Cardiac muscle cell (in vitro differentiated cells and primary cell): ENCODE data around the gene FTH1. TPM values are rescaled to one million over a fixed set of nuclear protein-coding genes. Genes with fewer than 3 reads are reported as not detected.

Source experiments
- DNase-seq, 2 donors: peaks; one replicate each; pipeline versions ENCODE4 v3.0.0 to v3.0.0-alpha.2; 2010 to 2017; ENCODE audit warnings: low read depth in 1 of 2, low spot score in 1 of 2
- H3K27ac ChIP-seq: fragments of 200-600 bp; sonication (generic); 2 replicates; pipeline ENCODE4 v1.5.1; 2016
- H3K27me3 ChIP-seq: fragments of 200-600 bp; sonication (generic); 2 replicates; pipeline ENCODE4 v1.6.0; 2016; ENCODE audit warnings: control low read depth
- H3K36me3 ChIP-seq: fragments of 200-600 bp; sonication (generic); 2 replicates; pipeline ENCODE4 v1.5.1; 2016; ENCODE audit warnings: control low read depth
- H3K4me1 ChIP-seq: fragments of 200-600 bp; sonication (generic); 2 replicates; pipeline ENCODE4 v1.8.1; 2017; ENCODE audit warnings: low read depth, mild to moderate bottlenecking, mixed run types
- H3K4me3 ChIP-seq: fragments of 200-600 bp; sonication (generic); 2 replicates; pipeline ENCODE4 v1.5.1; 2016; ENCODE audit warnings: mild to moderate bottlenecking
- H3K9me3 ChIP-seq: fragments of 200-600 bp; sonication (generic); 2 replicates; pipeline ENCODE4 v1.5.1; 2017; ENCODE audit warnings: low read depth, mild to moderate bottlenecking, control low read depth
- polyA plus RNA-seq: library from polyadenylated mRNA; unstranded; fragments of >200 nt; fragmentation: Nextera tagmentation; extraction: Ambion mirVana; gene quantifications from 2 replicates; pipeline ENCODE4 v1.2.1, GENCODE V29; 2016
- total RNA-seq: library from RNA; depleted of rRNA; stranded (reverse); fragments of >200 nt; gene quantifications from 2 replicates; pipeline ENCODE4 v1.2.3, GENCODE V29; 2016
- TF ChIP-seq, protein P1 (sequence below): IDR thresholded peaks from 2 replicates; pipeline ENCODE4 v1.5.1; 2012; ENCODE audit warnings: low read depth, mild to moderate bottlenecking, low read length

Gene FTH1
- total RNA-seq (679 and 858 TPM in 2 replicates), polyA plus RNA-seq (2,885 and 3,180 TPM in 2 replicates)

DNA sequence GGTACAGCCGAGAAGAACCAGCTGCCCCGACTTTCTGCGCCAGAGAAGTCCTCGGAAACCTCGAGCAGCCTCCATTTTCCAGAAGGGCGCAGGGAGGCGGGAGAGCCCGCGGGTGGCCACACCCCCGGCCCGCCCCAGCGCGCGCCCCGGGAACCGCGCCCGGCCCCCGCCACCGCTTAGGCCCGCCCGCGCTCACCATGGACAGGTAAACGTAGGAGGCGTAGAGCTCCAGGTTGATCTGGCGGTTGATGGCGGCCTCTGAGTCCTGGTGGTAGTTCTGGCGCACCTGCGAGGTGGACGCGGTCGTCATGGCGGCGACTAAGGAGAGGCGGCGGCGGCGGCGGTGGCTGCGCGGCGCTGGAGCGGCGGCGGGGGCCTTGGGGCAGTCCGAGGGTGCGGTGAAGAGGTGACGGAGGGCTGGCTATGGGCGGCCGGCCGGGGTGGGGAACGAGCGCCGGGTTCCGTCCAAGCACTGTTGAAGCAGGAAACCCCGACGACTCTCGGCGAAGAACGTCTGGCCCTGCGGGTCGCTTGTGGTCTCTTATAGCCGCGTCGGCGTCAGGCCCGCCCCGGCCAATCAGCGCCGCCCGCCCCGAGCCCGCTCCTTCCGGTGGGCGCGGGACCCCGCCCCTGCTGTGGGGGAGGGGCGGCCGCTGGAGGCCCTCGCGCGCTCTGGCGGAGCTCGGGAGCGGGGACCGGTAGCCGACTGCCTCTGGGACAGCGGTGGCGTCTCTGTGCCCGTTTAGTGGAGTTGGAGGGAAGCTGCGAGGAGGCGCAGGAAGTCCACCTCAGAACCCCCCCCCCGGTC lies at the start of gene FTH1:
Gene FTH1, minus strand, starts transcription at position 519 of the 808 bp plus-strand sequence. Its CDS starts 209 bp downstream, at position 310.
- Histone ChIP-seq H3K4me1 (peaks cover 18% of the 10 kb centered on the region), H3K27ac (peak within 1 kb of the TSS; percentile 91), H3K4me3 (peak within 1 kb of the TSS; percentile 92), H3K36me3 (peaks cover 22% of the 10 kb centered on the region), H3K27me3 (no peaks in the 10 kb centered on the region), H3K9me3 (no peaks in the 10 kb centered on the region)
- DNase-seq, result peak; percentile 95 to 96
- TF ChIP-seq, protein P1, sequence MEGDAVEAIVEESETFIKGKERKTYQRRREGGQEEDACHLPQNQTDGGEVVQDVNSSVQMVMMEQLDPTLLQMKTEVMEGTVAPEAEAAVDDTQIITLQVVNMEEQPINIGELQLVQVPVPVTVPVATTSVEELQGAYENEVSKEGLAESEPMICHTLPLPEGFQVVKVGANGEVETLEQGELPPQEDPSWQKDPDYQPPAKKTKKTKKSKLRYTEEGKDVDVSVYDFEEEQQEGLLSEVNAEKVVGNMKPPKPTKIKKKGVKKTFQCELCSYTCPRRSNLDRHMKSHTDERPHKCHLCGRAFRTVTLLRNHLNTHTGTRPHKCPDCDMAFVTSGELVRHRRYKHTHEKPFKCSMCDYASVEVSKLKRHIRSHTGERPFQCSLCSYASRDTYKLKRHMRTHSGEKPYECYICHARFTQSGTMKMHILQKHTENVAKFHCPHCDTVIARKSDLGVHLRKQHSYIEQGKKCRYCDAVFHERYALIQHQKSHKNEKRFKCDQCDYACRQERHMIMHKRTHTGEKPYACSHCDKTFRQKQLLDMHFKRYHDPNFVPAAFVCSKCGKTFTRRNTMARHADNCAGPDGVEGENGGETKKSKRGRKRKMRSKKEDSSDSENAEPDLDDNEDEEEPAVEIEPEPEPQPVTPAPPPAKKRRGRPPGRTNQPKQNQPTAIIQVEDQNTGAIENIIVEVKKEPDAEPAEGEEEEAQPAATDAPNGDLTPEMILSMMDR, result no peak

DNA sequence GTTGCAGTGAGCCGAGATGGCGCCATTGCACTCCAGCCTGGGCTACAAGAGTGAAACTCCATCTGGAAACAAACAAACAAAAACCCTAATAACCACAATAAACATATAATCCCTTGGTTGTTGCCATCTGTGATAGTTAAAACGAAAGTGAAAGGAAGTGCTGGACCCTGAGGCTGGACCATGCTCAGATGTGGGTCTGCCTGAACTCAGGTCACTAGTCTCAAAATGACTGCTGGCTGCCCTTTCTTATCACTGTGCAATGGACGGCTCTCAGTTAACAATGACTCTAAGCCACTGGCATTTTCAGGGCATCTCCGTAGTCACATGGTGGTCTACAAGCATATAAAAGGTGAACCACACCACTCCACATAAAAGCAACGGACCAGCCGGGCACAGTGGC lies 48.2 kb upstream of the FTH1 start:
- Histone ChIP-seq H3K27ac (no peak overlapping the region), H3K36me3 (no peaks in the 10 kb centered on the region), H3K9me3 (no peaks in the 10 kb centered on the region), H3K27me3 (no peaks in the 10 kb centered on the region), H3K4me3 (no peak overlapping the region), H3K4me1 (no peaks in the 10 kb centered on the region)
- no peak for DNase-seq
- TF ChIP-seq, protein P1, result no peak

DNA sequence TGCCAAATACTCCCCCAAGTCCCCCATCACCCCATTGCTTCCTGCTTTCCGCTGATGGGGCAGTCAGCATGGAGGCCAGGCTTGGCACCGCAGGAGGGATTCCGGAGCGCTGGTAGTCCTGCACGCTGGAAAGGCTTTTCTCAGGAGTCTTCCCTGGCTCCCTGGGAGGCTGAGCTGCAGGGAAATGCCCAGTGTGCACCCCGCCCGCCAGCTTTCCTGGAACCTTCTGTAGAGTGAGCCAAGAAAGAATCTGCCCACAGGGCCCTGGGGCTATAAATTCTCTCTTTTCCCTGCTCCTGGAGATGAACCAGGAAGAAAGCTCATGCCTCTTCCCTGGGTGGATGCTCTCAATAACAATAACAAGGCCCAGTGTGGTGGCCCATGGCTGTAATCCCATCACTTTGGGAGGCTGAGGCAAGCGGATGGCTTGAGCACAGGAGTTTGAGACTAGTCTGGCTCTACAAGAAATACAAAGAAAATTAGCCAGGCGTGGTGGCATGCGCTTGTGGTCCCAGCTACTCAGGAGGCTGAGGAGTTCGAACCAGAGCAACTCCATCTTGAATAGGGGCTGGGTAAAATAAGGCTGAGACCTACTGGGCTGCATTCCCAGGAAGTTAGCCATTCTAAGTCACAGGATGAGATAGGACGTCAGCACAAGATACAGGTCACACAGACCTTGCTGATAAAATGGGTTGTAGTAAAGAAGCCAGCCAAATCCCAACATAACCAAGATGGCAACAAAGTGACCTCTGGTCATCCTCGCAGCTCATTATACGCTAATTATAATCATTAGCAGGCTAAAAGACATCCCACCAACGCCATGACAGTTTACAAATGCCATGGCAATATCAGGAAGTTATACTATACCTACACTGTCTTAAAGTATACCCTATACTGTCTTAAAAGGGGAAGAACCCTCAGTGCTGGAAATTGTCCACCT lies 46.4 kb upstream of the FTH1 start:
- DNase-seq, result peak in 1 of 2 donors; percentile 32
- Histone ChIP-seq H3K4me3 (no peak overlapping the region), H3K27me3 (no peaks in the 10 kb centered on the region), H3K4me1 (no peaks in the 10 kb centered on the region), H3K27ac (no peak overlapping the region), H3K36me3 (no peaks in the 10 kb centered on the region), H3K9me3 (no peaks in the 10 kb centered on the region)
- TF ChIP-seq, protein P1, result no peak

DNA sequence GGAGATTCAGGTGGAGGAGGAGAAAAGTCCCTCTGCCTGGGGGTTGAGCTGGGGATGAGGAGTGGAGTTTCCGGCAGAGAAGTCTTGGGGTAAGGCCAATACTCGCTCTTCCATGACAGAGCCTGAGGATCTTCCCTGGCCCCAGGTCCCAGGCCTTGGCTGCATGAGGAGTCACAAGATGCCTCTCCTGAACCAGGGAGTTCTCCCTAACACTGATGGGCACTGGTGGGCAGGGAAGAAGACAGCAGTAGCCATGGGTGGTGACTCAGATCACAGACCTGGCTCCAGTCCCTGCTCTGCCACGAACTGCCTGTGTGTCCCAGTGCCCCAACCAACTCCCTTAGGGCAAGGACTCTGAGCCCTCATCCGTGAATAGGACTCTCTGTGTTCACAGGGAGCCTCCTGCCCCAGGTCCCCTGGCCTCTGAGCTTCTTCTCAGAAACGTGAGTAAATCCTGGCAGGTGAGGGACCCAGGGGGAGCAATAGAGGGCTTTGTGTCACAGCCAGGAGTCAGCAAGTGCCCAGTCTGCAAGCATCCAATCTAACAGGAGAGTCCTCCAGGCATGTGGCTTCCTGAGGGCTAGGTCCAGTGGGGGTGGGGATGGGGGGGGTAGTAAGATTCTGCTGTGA lies 45.5 kb upstream of the FTH1 start:
- Histone ChIP-seq H3K27ac (no peak overlapping the region), H3K4me3 (no peak overlapping the region), H3K36me3 (no peaks in the 10 kb centered on the region), H3K27me3 (no peaks in the 10 kb centered on the region), H3K9me3 (no peaks in the 10 kb centered on the region), H3K4me1 (no peaks in the 10 kb centered on the region)
- TF ChIP-seq, protein P1, result no peak
- peak in 1 of 2 donors; percentile 11 for DNase-seq

DNA sequence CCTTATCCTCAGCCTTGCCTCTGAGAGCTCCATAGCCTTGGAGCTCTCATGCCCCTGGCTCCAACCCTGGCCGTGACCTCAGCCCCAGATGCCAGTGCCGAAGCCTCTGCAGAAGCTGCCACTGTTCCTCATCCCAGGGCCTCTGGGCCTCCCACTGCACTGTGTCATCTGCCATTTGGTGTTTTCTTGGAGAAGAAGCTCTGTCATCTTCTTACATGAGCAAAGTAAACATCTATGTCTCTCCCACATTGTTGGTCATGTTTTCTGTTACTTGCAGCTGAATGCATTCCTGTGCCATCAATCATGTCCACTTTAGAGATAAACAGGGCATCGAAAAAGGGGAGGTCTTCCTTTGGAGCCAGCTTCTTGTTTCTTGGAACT lies 45.0 kb upstream of the FTH1 start:
- TF ChIP-seq, protein P1, result no peak
- no peaks in the 10 kb centered on the region for H3K36me3 ChIP-seq
- no peak overlapping the region for H3K4me3 ChIP-seq
- H3K4me1 ChIP-seq, result no peaks in the 10 kb centered on the region
- peak in 1 of 2 donors; percentile 50 for DNase-seq
- no peaks in the 10 kb centered on the region for H3K27me3 ChIP-seq
- H3K9me3 ChIP-seq, result no peaks in the 10 kb centered on the region
- no peak overlapping the region for H3K27ac ChIP-seq
